HG03521 (cell line): ENCODE data around the gene UMAD1.
A peak's percentile ranks its signal among the peaks of the same experiment; 100 is the strongest.

Source experiments
- ATAC-seq: cut with Tn5 transposase; IDR thresholded peaks from one replicate; pipeline ENCODE4 v1.9.1; 2021; ENCODE audit warnings: mild to moderate bottlenecking, moderate library complexity; ENCODE audit not compliant: unreplicated experiment

Gene UMAD1

DNA sequence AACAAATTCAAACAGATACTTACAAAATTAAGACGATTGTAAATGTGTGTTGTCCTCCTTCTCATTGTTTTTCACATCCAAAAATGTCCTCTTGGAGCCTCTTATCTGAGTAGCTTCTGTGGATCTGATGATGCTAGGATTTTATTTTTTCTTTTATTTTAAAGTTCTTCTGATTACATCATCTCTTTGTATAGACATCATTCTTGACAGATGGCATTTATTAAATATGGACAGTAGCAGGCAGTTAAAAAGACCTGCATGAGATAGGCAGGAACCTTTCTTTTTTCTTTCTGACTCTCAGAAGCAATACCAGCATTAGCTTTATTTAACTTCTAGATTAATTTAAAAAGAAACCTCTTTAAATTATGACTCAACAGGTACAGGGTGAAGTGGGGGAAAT, 77.9 kb downstream of the UMAD1 start, which contains the start of gene RPA3:
Gene RPA3, minus strand, starts transcription at position 116 of the 400 bp plus-strand sequence. CDS start 78,189 bp downstream, outside the sequence.
- ATAC-seq: no peak

DNA sequence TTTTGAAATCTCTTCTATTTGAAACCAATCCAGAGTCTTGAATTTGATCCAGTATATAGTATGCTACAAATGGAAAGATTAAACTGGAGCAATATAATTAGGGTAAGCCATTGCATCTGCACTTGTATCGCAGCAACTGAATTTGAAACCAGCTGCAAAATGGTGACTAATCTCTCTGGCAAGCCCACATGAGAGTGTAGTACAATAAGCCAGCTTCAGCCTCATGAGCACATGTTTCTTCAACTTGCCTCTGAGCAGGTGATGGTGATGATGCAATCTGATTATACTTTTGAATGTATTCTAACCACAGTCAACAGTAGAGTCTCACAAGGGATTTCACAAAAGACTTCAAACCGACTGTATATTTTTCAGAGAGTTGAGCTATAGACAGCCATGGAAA, 78.7 kb downstream of the UMAD1 start:
- ATAC-seq: peak; percentile 98

DNA sequence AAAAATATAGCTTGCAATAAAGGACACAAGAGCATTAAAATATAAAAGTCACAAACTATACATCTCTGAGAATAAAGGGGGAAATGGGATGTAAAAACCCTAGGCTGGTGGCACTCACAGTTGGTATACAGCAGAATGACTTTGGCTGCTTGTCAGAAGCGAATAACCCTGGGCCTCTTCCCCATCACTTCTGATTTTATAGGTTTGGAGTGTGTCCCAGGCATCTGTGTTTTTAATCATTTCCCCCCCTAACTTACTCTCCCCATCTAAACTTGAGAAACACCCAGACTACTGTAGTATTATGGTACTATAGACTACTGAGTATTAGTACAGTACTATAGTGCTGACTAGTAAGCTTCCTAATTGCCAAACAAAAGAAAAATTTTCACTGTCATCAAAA, 79.6 kb downstream of the UMAD1 start:
- no peak for ATAC-seq

DNA sequence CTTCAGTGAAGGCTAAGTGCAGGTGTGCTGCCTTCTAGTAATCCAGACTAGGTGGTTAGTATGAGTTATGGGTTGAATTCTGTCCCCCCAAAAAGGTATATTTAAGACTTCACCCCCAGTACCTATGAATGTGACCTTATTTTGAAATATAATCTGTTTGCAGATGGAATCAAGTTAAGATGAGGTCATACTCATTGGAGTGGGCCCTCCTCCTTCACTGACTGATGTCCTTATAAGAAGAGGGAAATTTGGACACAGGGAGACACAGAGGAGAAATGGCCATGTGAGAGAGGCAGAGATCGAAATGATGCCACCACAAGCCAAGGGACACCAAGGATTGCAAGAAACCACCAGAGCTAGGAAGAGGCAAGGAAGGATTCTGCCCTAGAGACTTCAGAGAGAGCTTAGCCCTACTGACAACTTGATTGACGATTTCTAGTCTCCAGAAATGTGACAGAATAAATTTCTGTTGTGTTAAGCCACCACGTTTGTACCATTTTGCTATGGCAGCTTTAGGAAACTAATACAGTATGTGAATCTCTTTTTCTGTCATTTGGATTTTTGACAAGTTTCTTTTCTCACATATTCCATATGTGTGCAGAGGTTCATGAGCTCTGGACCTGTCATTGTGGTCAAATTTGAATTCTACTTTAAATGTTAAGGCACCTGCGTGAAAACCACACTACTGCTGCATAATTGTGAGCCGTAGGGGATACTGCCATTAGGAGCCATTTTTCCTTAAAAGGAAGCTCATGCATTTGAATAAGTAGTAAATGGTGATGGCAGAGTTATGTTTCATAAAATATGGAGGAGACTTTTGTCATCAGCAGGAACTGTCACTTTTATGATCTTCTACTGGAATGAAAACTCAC, 80.4 kb downstream of the UMAD1 start:
- ATAC-seq: no peak

DNA sequence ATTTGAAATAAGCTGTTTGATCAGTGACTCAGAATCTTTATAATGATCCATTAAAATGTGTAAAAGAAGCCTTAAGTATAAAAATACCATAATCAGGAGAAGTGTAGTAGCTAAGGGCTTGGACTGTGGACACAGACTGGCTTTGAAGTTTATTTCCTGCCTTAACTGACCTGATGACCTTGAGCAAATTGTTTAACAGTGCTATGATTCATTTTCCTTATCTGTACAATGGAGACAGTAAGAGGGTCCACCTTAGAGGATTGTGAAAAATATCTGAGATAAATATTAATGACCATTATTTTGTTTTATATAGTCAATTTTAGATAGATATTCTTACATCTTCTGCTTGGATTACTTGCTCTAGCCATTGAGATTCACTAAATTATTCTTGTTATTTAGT, 91.2 kb downstream of the UMAD1 start:
- no peak for ATAC-seq

DNA sequence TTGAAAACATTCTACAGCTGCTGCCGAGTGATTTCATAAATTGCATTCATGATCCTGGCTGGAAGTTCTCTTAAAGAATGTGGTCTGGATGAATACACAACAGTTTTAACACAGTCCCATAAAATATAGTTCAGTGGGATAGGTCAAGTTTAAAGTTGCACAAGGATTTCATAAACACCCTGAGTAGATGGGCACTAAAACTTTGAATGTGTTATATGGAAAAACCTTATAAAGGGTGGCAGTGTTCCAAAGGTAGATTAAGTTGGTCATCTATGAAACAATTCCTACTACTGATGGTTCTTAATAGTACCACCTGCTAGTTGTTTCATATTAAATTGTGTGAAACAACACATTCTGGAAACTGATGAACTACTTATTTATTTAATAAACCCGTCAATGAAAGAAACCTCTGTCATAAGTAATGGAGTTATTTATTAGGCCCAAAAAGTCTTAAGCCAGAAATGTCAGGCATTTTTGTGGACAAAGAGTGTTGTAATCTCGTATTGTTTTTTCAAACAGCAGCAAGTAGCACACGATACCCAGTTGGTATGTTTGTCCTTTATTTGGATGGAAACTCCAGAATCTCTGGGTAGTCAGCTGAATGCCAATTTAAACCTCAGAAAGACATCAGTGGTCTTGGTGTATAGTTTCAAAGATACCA, 92.2 kb downstream of the UMAD1 start:
- no peak for ATAC-seq

DNA sequence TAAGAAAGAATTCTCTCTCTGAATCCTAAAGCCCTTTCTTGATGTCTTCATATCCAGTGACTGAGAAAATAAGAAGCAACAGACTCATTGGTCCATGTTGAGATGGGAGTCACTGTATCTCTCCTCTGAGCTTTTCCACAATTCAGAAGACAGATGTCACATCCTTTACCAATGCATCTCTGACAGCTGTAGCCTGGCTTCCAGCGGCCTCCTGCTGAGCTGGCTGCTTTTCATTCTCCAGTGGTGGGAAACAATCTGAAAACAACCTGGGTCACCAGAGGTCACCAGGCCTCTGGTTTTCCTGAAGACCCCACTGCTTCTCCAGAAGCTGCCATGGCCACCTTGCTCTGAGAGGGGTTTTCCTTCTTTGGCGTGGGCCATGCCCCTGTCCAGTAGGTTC, 96.1 kb downstream of the UMAD1 start:
- no peak for ATAC-seq

DNA sequence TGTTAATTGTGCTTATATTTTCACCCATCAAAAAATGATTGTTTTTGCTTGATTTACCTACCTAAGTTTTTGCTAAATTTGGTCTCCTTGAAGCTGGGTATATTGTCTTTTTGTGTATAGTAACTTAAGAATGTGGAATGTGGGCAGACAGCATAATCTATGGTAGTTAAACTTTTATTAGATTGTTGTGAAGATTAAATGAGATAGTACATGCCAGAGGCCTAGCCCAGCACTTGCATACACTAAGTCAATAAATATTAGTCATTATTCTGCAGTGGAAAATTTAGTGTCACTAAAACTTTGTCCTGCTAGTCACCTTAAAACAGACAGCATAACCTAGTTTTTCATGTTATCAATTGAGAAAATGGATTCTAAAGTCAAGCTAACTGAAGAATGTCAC, 97.1 kb downstream of the UMAD1 start:
- no peak for ATAC-seq

DNA sequence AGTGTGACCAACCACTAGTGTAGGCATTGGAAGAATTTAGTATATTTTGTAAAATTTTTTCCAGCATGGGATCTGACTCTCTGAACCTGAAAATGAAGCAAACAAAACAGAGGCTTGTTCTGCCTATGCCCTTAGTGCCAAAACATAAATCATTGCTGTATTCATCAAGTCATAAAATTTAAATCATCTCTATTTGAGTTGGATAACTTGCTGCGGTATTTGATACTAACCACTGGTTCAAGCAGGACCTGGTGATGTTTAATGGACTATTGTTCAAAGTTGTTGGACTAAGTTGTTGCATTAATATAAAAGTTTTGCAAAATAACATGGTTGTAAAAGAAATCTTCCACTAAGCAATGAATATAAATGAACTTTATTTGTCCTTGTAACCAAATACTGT, 97.6 kb downstream of the UMAD1 start:
- no peak for ATAC-seq

DNA sequence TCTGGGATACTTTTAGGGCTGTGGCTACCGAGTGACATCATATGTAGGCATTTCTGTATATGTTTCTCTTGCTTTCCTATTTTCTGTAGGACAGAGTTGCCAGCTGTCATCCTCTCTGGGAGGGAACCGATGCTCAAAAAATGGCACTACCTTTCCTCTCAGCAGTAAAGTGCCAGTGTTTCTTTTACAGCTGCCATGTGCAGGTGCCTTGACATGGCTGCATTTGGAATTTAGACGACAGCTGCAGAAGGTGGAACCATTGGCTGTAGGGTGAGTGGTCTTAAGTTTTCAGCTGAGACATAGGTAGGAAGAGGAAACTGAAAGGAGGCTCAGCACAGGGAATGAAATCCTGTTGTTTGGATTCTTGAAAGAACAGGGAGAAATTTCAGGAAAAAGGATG, 98.1 kb downstream of the UMAD1 start:
- ATAC-seq: no peak

DNA sequence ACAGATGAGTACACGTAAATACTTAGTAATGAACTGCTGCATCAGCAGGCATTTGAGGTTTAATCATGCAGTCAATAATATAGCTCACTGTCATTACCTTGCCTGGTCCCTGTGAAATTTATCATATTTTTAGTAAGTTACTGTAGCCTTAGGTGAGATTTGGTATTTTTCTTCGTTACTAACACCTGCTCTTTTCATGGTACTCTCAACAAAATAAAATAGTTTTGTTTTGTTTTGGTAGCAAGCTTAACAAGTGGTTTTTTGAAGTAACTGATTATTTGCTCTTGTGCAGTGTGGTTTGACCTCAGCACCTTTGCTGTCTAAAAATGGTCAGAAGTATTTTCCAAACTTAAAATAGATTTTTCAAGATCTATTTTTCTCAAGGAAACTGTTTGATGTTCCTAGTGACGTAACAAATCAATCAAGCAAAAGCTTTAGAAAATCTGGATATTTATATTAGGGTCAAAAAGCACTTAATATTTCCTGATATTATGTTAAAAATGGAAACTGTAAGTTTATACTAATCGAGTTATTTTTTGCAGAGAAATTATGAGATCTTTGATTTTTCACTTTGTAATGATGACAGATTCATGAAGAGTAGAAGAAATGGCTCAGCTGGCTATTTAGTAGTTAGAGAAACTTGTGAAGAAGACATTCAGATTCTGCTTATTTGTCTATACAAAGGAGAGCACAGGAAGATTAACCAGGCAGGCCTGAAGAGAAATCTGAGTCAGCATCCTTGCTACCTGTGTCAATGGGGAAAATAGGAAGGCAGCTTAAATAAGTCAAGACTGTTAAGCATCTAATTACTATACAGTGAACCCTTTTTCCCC, 98.9 kb downstream of the UMAD1 start:
- no peak for ATAC-seq

DNA sequence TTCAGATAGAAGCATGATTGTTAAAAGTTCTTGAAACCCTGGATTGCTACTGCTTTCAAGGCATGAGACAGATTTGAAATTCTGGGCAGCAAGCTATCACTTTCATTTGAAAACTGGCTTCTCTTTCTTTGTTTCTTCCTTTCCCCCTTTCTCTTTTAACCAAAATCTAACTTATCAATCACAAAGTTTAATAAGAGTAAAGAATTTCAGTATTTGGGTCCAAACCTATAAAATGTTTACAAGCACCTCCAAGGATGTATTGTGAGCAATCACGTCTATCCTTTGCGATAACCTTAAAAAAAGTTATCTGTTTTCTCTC, 99.4 kb downstream of the UMAD1 start:
- no peak for ATAC-seq

DNA sequence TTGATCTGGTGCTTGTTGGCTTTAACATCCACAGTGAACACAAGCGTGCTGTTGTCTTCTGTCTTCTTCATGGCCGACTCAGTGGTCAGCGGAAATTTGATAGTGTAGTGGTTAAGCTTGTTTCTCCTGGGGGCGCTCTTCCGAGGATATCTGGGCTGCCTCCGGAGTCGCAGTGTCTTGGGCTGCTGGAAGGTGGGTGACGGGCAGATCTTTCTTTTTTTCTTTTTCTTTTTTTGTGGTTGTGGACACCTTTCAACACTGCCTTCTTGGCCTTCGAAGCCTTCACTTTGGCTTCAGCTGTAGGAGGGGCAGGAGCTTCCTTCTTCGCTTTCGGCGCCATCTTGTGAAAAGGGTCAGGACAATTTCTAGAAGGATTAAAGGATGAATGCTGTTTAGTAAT, 101.7 kb downstream of the UMAD1 start:
- no peak for ATAC-seq

DNA sequence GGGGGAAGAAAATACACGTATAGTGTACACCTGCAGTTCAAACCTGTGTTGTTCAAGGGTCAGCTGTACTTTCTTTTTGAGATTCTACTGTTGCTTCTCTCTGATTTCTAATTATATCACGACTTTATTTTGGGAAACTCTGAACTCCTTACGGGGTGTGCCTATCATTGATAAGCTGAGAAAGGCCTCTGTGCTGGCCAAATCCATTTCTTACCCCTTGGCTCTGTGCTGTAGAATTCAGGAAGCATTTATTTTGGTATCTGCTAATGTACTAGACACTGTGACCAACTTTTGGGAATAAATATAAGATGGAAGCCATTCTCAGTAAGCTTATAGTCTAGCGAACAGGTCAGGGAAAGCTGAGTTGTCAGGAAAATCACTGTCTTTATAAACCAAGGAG, 104.7 kb downstream of the UMAD1 start:
- no peak for ATAC-seq

DNA sequence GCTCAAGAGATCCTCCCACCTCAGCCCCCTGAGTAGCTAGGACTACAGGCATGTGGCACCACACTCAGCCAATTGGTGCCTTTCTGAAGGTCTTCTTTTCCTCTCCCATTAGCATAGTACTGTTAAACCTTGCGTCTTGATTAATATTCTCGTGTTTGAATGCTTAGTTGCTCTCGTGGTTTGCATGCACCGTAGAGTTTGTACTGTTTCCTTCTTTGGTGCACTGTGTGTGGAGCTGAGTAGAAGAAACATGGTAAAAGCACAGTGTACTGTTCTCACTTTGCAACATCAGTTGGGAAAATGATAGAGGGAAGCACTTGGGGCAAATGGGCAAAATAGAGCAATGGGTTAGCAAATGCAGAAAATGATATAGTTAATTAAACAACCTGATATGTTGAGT, 105.4 kb downstream of the UMAD1 start:
- ATAC-seq: no peak

DNA sequence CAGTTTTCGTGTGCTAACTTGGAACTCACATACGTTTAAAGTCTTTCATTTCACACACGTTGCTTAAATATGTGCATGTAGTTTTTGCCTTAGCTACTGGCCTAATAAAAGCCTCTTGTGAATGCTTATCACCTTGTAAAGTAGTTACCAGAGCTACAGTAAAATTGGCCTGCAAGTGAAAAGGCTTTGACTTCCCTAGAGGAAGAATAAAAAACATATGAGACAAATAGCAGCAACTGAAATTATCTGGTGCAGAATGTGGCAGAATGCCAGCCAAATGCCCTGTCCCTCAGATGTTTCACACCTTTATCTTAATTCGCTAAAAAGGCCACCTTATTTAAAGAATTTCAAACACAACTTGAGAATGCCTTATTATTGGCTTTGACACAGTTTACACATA, 105.9 kb downstream of the UMAD1 start:
- ATAC-seq: no peak

DNA sequence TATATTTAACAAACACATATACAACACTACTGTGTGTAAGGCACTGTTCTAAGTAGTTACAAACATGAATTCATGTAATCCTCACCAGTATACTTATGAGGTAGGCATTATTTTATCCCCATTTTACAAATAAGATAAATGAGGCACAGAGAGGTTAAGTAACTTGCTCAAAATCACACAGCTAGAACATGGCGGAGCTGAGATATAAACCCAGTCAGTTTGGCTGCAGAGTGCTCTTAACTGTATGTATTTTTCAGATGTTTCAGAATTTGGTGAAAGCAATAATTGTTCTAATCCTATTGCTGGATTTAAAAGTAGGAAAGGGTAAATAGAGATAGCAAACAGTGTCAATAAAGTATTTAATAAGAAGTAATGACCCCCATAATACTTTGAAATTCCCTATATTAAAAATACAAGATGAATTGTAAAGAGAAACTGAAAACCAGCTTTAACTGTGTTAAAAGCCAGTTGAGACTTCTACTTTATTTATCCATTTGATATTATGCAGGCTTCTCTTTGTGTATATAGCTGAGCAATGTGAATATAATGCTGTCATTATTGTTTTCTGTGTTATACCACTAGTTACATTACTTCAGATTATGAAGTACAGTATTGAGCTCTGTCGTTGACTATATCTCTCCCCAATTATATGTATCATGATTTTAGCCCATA, 110.2 kb downstream of the UMAD1 start:
- no peak for ATAC-seq

DNA sequence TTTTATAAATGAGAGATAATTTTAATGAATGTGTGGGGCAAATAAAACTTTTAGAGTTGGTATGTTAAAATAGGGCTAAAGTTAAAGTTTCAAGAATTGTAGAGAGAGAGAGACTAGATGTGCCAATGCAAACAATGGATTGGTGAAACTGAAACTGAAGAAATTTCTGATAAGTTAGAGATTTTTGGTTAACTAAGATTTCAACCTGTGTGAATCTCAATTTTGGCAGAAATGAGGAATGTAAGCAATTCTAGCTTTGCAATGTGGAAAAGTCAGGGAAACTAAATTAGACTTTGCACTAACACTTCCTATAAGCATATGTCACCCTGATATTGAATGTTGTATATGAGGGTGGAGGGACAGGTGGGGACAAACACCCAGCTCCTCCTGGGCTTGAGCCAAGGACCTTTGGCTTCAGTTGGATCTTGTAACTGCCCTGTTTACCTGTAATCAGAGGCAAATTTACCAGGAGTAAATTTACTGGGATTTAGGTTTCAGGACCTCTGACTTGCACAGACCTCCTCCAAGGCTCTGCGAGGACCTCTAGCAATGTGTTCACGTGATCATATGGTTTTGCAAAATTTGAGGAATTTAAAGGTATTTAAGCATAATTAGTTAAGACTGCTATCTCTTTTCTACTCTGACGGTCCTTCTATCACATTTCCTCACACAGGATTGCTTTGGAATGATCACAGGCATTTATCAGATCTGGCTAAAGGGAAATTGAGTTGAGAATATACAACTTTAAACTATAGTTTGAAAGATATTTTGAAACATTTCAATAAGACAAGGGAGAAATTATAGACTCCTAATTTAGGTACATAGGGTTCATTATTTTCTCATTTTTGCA, 110.9 kb downstream of the UMAD1 start:
- no peak for ATAC-seq

DNA sequence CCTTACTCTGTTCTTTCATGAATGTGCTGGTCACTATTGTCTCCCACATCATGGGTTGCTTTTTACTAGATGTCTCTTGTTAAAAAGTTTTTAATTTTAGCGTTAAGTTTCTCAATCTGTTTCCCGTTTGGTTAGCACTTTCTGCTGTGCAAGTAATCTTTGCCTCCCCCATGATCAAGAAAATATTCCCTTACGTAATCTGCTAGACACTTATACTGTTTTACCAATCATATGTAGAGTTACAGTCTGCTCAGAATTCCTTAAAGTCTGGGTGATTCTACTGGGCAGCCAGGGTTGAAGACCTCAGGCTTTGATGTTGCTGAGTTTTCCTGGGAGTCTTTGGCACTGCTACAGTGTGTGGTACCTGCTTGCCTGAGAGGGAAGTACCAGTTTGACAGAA, 116.0 kb downstream of the UMAD1 start:
- ATAC-seq: no peak

DNA sequence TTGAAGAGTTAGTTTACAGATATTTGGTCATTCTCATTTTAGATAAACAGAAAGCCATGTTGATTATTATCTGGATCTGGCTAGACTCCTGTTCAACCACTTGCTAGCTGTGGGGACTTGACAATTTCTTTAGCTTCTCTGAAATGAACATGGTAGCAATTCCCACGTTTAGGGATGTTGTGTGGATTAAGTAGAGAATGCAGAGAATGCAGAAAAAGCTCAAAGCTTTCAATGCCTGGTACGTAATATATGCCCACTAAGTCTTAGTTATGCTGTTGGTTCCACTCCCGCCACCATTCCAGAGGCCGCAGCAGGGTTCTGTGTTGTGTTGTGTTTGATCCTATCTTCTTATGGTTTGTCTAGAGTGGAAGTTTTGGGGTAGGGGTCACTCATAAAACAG, 117.0 kb downstream of the UMAD1 start:
- no peak for ATAC-seq
